ENCODE measurements around the gene CNOT6.

DNA sequence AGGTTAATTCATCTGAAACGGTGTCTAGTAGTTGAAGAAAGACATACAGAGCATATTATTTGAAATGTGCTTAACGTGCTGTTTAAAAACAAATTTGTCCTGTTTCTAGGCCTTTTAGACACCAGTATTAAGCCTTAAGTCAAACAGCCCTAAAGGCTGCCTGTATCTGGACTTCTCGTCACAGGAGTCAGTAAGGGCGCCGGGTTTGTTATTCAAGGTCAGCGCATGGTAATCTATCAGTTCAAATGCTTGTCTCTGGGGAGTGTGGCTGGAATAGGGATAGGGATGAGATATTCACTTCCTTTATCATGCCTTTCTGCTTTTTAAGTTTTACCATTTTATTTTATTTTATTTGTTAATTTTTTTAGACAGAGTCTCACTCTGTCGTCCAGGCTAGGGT lies 9.4 kb upstream of the CNOT6 start:
- TF ChIP-seq, protein P1, sequence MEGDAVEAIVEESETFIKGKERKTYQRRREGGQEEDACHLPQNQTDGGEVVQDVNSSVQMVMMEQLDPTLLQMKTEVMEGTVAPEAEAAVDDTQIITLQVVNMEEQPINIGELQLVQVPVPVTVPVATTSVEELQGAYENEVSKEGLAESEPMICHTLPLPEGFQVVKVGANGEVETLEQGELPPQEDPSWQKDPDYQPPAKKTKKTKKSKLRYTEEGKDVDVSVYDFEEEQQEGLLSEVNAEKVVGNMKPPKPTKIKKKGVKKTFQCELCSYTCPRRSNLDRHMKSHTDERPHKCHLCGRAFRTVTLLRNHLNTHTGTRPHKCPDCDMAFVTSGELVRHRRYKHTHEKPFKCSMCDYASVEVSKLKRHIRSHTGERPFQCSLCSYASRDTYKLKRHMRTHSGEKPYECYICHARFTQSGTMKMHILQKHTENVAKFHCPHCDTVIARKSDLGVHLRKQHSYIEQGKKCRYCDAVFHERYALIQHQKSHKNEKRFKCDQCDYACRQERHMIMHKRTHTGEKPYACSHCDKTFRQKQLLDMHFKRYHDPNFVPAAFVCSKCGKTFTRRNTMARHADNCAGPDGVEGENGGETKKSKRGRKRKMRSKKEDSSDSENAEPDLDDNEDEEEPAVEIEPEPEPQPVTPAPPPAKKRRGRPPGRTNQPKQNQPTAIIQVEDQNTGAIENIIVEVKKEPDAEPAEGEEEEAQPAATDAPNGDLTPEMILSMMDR (IDR thresholded peaks at IDR 0.05) = no peak
- TF ChIP-seq POLR2A (IDR thresholded peaks at IDR 0.05) = no peak

Data from Peyer's patch (tissue), 4 donors.